ENCODE measurements around the gene RFX8.

RFX8 gene

GRCh38 chr2:101418460-101419095 is 56.3 kb downstream of the RFX8 start:
- no peak overlapping the region for H3K4me2 ChIP-seq (ENCODE audit: low read depth, low read length, poor library complexity, severe bottlenecking)
- no peaks in the 10 kb centered on the region for H3K79me2 ChIP-seq (ENCODE audit: insufficient read depth, low read length)
- H3K4me3 ChIP-seq (ENCODE audit: low read length, poor library complexity, severe bottlenecking): no peak overlapping the region
- H3K36me3 ChIP-seq (ENCODE audit: insufficient read depth, low read length): no peaks in the 10 kb centered on the region
- no peaks in the 10 kb centered on the region for H4K20me1 ChIP-seq (ENCODE audit: insufficient read depth, low read length, poor library complexity, severe bottlenecking)
- no peaks in the 10 kb centered on the region for H3K9me2 ChIP-seq (replicated peaks; ENCODE audit: low read depth, low read length)
- no peak overlapping the region for H3K9ac ChIP-seq (ENCODE audit: low read depth, low read length, poor library complexity, severe bottlenecking)
- no peaks in the 10 kb centered on the region for H3K4me1 ChIP-seq (ENCODE audit: insufficient read depth, low read length, poor library complexity, severe bottlenecking)
- no peak overlapping the region for H2AFZ ChIP-seq (ENCODE audit: low read length)
- TF ChIP-seq CTCF (conservative IDR thresholded peaks at IDR 0.05; ENCODE audit: low read length) (no peak), EZH2phosphoT487 (IDR thresholded peaks at IDR 0.05; ENCODE audit: borderline replicate concordance) (no peak)
- no peaks in the 10 kb centered on the region for H3F3A ChIP-seq (ENCODE audit: low read depth)
- no peaks in the 10 kb centered on the region for H3K27me3 ChIP-seq (ENCODE audit: insufficient read depth, low read length, poor library complexity, severe bottlenecking)
- H3K9me3 ChIP-seq (ENCODE audit: insufficient read depth, low read depth, low read length): no peaks in the 10 kb centered on the region

- no peak overlapping the region for H3K4me2 ChIP-seq (ENCODE audit: low read depth, low read length, poor library complexity, severe bottlenecking)
- no peak overlapping the region for H3K9ac ChIP-seq (ENCODE audit: low read depth, low read length, poor library complexity, severe bottlenecking)
- H4K20me1 ChIP-seq (ENCODE audit: insufficient read depth, low read length, poor library complexity, severe bottlenecking): no peaks in the 10 kb centered on the region
- no peaks in the 10 kb centered on the region for H3K79me2 ChIP-seq (ENCODE audit: insufficient read depth, low read length)
- H3K4me1 ChIP-seq (ENCODE audit: insufficient read depth, low read length, poor library complexity, severe bottlenecking): no peaks in the 10 kb centered on the region
- no peak for TF ChIP-seq CTCF (conservative IDR thresholded peaks at IDR 0.05; ENCODE audit: low read length)
- TF ChIP-seq EZH2phosphoT487 (IDR thresholded peaks at IDR 0.05; ENCODE audit: borderline replicate concordance): no peak
- no peaks in the 10 kb centered on the region for H3F3A ChIP-seq (ENCODE audit: low read depth)
- no peaks in the 10 kb centered on the region for H3K36me3 ChIP-seq (ENCODE audit: insufficient read depth, low read length)
- no peak overlapping the region for H3K4me3 ChIP-seq (ENCODE audit: low read length, poor library complexity, severe bottlenecking)
- no peaks in the 10 kb centered on the region for H3K9me3 ChIP-seq (ENCODE audit: insufficient read depth, low read depth, low read length)
- no peaks in the 10 kb centered on the region for H3K27me3 ChIP-seq (ENCODE audit: insufficient read depth, low read length, poor library complexity, severe bottlenecking)
- H3K9me2 ChIP-seq (replicated peaks; ENCODE audit: low read depth, low read length): no peaks in the 10 kb centered on the region
- H2AFZ ChIP-seq (ENCODE audit: low read length): no peak overlapping the region
Measured at GRCh38 chr2:101416609-101417008, 58.3 kb downstream of the RFX8 start.

GRCh38 chr2:101415884-101416283 is 59.0 kb downstream of the RFX8 start:
- H3K9me2 ChIP-seq (replicated peaks; ENCODE audit: low read depth, low read length): no peaks in the 10 kb centered on the region
- no peaks in the 10 kb centered on the region for H3K36me3 ChIP-seq (ENCODE audit: insufficient read depth, low read length)
- no peak overlapping the region for H3K4me2 ChIP-seq (ENCODE audit: low read depth, low read length, poor library complexity, severe bottlenecking)
- no peaks in the 10 kb centered on the region for H3K27me3 ChIP-seq (ENCODE audit: insufficient read depth, low read length, poor library complexity, severe bottlenecking)
- H3K4me1 ChIP-seq (ENCODE audit: insufficient read depth, low read length, poor library complexity, severe bottlenecking): no peaks in the 10 kb centered on the region
- H3F3A ChIP-seq (ENCODE audit: low read depth): no peaks in the 10 kb centered on the region
- H3K9me3 ChIP-seq (ENCODE audit: insufficient read depth, low read depth, low read length): no peaks in the 10 kb centered on the region
- no peak for TF ChIP-seq CTCF (conservative IDR thresholded peaks at IDR 0.05; ENCODE audit: low read length)
- TF ChIP-seq EZH2phosphoT487 (IDR thresholded peaks at IDR 0.05; ENCODE audit: borderline replicate concordance): no peak
- H2AFZ ChIP-seq (ENCODE audit: low read length): no peak overlapping the region
- no peaks in the 10 kb centered on the region for H3K79me2 ChIP-seq (ENCODE audit: insufficient read depth, low read length)
- no peaks in the 10 kb centered on the region for H4K20me1 ChIP-seq (ENCODE audit: insufficient read depth, low read length, poor library complexity, severe bottlenecking)
- no peak overlapping the region for H3K4me3 ChIP-seq (ENCODE audit: low read length, poor library complexity, severe bottlenecking)
- no peak overlapping the region for H3K9ac ChIP-seq (ENCODE audit: low read depth, low read length, poor library complexity, severe bottlenecking)
